D721Med (cell line): ENCODE results near the gene TCF4.

Source experiments
- DNase-seq: peaks from one replicate; pipeline ENCODE4 v3.0.0; 2011; ENCODE audit warnings: low spot score; ENCODE audit not compliant: insufficient read length
- FAIRE-seq: peaks from 2 replicates; lab custom pipeline; 2011; peaks lifted over from hg19 to GRCh38; lab: Jason Lieb, UNC
- TF ChIP-seq, protein P1 (sequence below): IDR thresholded peaks from 2 replicates; pipeline ENCODE4 v1.5.1; 2012; ENCODE audit warnings: mild to moderate bottlenecking, control low read depth; ENCODE audit not compliant: insufficient read depth; ENCODE audit errors: missing control alignments

TCF4 gene

DNA sequence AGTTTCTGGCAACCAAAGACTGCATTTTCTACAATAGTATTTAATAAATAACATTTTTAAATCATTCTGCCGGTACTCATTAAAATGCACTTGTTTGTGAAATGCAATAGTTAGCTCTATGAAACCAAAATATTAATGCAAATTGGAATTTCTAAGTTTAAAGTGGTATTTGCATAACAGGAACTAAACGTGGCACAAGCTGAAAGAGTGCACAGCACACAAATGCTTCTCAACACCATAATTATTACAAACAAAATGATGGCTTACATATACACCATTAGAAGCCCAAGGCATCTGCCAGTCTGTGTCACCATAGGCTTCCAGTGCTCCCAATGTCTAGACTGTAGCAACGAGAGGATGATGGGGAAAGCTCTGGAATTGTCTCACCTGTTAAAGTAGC lies 280.5 kb downstream of the TCF4 start:
- FAIRE-seq: peak; percentile 99
- no peak for DNase-seq
- TF ChIP-seq, protein P1, sequence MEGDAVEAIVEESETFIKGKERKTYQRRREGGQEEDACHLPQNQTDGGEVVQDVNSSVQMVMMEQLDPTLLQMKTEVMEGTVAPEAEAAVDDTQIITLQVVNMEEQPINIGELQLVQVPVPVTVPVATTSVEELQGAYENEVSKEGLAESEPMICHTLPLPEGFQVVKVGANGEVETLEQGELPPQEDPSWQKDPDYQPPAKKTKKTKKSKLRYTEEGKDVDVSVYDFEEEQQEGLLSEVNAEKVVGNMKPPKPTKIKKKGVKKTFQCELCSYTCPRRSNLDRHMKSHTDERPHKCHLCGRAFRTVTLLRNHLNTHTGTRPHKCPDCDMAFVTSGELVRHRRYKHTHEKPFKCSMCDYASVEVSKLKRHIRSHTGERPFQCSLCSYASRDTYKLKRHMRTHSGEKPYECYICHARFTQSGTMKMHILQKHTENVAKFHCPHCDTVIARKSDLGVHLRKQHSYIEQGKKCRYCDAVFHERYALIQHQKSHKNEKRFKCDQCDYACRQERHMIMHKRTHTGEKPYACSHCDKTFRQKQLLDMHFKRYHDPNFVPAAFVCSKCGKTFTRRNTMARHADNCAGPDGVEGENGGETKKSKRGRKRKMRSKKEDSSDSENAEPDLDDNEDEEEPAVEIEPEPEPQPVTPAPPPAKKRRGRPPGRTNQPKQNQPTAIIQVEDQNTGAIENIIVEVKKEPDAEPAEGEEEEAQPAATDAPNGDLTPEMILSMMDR: no peak

DNA sequence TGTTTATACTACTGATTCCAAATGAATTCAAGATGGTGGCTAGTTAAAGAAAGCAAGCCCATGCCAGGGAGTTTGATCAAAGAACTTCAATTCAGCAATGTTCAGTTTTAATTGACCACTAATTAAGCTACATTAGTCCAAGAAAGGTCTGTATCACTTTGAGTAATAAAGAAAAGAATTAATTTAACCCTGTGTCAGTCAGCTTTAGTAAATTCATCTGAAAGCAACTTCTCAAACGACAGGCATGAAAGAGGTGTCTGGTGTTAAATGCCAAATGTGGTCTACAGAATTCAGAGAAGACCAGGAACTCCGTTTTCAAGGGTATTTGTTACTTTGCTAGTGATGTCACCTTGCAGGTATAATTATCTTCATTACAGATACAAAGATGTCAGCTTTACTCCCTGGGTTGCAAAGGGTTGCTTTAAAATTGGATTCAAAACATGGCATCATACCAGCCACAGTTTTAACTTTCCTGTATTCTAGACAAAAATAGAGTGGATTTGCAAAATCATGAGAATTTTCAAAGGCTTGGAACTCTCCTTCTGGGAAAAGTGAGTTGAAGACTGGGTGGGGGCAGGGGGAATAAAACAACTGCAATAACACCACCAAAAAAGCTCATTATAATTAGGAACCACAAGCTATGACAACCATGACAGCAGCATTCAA lies 281.5 kb downstream of the TCF4 start:
- no peak for FAIRE-seq
- TF ChIP-seq, protein P1: no peak
- no peak for DNase-seq

DNA sequence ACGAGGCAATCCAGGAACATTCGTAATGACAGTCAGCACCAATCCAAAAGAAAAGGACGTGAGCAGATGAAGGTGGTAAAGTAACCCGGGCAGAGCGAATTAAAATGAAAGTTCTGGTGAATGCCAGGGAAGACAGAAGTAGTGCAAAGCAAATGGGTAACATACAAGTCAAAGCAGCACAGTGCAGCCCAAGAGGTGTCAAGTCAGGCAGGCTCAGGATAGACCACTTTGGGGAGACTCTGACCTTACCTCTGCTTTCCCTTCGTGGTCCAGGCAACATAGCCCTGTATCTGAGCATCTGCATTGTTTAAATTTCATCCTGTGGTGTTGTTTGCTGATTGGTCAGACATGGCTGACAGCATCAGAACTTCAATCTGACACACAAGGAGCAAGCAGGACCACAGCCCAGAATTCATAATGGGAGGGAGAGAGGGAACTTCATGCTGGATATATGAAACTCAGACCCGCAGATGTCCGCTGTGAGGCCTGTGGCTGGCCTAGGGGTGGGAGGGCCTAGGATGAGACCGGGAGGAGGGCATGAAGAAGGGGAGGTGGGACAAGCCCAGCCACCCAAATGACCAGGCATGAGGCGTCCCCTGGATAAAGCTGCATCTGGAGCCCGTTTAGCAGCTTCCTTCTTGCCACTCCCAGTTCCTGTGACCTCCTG lies 285.7 kb downstream of the TCF4 start:
- TF ChIP-seq, protein P1: no peak
- DNase-seq: no peak
- peak; percentile 21 for FAIRE-seq

DNA sequence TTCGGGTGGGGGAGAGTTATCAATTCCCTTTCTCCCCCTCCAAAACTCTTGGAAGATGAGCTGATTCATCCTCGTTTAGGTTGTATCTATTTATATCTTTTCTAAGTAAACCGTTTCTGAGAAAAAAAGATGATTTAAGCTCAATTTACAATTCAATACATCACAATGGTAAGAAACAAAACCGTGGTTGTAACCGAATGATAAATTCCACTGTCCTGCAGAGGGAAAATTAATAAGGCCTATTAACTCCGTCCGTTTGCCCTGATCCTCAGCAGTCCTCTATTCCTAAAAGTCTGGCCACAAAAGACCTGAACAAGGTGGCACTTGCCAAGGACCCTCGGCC lies 286.2 kb downstream of the TCF4 start:
- FAIRE-seq (no peak), DNase-seq (no peak)
- TF ChIP-seq, protein P1: no peak

DNA sequence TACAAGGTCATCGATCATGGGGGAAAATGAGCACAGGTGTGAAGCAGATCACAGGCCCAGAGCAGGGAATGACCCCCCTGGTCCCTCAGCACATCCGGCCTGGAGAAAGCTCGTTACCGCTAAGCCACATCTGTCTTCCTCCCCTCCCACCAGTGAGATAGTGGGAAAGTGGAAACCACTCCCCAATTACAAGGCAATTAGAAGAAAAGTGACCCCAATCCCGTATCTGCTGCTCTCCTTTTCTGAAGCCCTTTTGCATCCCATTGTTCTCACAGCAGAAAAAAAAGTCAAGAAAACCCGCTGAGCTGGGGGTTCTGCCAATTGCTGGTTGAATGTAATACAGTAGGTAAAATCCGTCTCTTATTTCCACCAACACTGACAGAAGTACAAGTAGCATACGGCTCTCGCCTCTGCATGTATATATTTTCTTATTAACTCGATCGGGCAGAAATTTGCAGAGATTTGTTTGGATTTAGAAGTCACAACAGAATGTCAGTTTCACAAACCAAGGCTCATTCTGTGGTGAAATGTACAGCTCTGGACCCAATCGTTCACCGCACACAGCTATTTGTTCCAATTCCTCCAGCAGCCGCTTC lies 287.0 kb downstream of the TCF4 start:
- TF ChIP-seq, protein P1: no peak
- DNase-seq (no peak), FAIRE-seq (peak; percentile 98)

DNA sequence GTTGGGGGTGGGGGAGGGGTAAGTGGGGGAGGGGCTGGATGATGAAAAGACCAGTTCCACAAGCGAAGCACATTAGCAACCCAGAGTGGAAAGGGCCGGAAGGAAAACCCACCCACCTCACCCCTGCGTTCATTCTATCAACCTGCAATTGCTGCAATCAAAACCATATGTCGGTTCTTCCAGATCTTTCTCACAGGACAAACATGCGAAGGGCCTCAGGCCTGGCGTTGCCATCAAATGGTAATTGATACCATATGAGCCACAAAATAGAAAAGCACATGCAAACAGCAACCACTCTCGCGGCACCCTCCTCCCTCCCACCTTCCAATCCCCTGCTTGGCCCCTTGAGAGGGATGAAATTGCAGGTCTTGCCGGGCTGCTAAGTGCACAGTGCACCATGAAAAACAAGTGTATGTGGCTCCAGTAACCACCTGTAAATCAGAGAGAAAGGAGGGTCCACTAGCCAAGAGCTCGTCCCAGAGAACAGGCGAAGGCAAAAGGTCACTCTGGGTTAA lies 287.5 kb downstream of the TCF4 start:
- no peak for FAIRE-seq
- TF ChIP-seq, protein P1: no peak
- no peak for DNase-seq
